ENCODE results near the gene OGFR. TPM values are rescaled to one million over a fixed set of nuclear protein-coding genes. Genes with fewer than 3 reads are reported as not detected.

OGFR gene
- total RNA-seq, 8 experiments from 2014 or later: 18.2 to 44.0 (median 27.2) TPM

DNA sequence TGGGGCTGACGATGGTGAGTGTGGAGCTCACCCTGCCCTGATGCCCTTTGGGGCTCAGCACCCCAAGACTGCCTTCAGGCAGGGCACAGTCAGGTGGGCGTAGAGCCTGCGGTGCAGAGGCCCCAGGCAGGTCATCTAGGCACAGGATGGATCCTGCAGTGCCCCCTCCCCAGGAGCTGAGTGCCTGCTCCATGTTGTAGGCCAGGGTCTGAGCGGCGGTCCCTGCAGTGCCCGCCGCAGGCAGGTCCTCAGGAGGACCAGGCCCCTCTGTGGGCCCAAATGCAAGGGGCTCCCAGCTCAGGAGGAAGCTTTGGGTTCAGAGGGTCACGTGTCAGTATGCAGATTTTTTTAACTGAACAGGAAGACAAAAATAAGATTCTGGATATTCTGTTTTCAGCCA, 5.6 kb upstream of the OGFR start:
- no peak overlapping the region for H3K4me3 ChIP-seq
- in situ Hi-C loops (cut with MboI; ENCODE audit: low pct_unique_long_range_greater_than_20kb in 2 of 9, low sequenced_read_pairs in 9 of 9, unreplicated experiment in 9 of 9): loop anchor here in 6 of 9 experiments (10.0 to 25.0 kb wide), 3 partner anchors 112 to 137 kb away; no protein-coding TSS in a partner anchor
- 67 to 100% (median 98%) methylated on average over 1 to 6 of the region's 8 CpGs; no CpG with 5 or more reads in 5 of the 10 experiments for WGBS, 10 experiments
- no peak overlapping the region for H3K27ac ChIP-seq
- peaks cover 0 to 7% of the 10 kb centered on the region in 2 donors for H3K4me1 ChIP-seq (replicated peaks in 1 of 2)
- ATAC-seq (replicated peaks in 6 of 8): no peak

DNA sequence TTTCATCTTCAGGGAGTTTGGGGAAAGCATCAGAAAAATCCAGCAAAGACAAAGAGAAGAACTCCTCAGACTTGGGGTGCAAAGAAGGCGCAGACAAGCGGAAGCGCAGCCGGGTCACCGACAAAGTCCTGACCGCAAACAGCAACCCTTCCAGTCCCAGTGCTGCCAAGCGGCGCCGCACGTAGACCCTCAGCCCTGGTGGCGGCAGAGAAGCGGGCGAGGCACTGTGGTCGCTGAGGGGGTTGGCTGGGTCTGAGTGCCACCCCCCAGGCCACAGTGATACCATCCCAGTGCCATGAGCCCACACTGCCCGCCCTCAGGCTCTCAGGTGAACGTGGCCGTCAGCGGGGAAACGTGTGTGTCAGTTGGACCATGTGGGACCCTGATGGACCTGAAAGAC, 5.2 kb upstream of the OGFR start:
- in situ Hi-C loops (cut with MboI; ENCODE audit: low pct_unique_long_range_greater_than_20kb in 2 of 9, low sequenced_read_pairs in 9 of 9, unreplicated experiment in 9 of 9): loop anchor here in 6 of 9 experiments (10.0 to 25.0 kb wide), 3 partner anchors 112 to 137 kb away; no protein-coding TSS in a partner anchor
- H3K4me3 ChIP-seq: no peak overlapping the region
- no peak for ATAC-seq (replicated peaks in 6 of 8)
- WGBS, 10 experiments: 73 to 100% (median 96%) methylated on average over 2 to 14 of the region's 19 CpGs; no CpG with 5 or more reads in 4 of the 10 experiments
- H3K27ac ChIP-seq: no peak overlapping the region
- peaks cover 2 to 10% of the 10 kb centered on the region in 2 donors for H3K4me1 ChIP-seq (replicated peaks in 1 of 2)

DNA sequence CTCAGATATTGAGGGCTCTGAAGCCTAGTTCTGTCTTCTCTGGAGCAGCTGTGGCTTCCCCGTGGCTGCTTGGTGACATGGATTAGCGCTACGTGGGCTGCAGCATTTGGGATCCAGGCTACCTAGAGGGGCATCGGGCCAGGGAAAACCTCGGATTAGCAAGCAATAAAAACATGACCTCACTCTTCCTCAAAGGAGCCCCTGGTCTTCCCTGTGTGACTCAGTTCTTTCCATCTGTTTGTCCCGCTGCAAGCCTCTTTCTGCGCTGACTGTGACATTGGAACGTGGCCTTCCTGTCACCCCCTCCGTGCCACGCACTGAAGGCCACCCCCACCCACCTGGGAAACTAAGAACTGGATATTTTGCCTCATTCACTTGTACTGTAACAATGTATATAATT, 4.8 kb upstream of the OGFR start:
- WGBS, 10 experiments: 80 to 94% (median 90%) methylated on average over 2 to 4 of the region's 10 CpGs; no CpG with 5 or more reads in 5 of the 10 experiments
- Histone ChIP-seq H3K4me1 (replicated peaks in 1 of 2) (peaks cover 2 to 7% of the 10 kb centered on the region in 2 donors), H3K27ac (no peak overlapping the region), H3K4me3 (no peak overlapping the region)
- in situ Hi-C loops (cut with MboI; ENCODE audit: low pct_unique_long_range_greater_than_20kb in 2 of 9, low sequenced_read_pairs in 9 of 9, unreplicated experiment in 9 of 9): loop anchor here in 6 of 9 experiments (10.0 to 25.0 kb wide), 3 partner anchors 113 to 138 kb away; no protein-coding TSS in a partner anchor
- ATAC-seq (replicated peaks in 6 of 8): no peak

DNA sequence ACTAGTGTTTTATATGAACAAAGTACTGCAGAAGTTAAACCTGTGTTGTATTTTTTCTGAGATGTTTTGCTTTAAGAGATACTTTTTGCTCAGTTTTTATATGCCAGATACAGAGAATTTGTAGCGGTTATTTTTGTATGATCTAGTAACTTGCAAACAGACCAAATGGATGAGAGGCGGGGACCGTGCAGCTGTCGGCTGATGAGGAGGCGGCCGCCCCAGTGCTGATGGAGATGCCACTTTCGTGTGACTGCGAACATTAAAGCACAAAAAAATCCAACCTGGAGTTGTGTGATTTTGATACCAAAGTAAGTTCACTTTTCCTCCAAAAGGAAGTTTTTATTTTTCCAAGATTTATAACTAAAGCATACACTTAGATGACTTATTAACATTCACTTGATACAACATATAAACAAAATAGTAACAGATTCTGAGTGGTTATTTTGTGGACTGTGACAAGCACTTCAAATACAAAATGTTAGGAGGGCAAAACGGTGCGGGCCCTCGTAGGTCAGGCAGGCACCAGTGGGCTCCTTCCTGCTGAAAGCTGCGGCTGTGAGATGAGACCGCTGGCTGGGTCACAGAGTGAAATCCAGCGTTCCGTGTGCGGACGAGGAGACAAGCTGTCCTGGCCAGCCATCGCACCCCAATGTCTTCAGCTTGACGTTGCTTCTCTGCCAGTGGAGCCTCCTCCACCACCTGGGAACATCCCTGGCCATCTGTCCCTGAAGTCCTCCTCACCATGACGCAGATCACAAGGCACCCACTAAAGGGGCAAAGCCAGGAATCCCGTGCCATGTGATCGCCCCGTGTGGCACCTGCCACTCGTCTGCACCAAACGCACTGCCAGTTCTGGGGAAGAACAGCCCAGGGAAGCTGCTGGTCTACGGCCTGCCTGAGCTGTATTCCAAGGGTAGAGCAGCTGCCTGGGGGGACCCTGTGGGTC, 4.0 kb upstream of the OGFR start:
- Histone ChIP-seq H3K27ac (no peak overlapping the region), H3K4me3 (no peak overlapping the region), H3K4me1 (replicated peaks in 1 of 2) (peaks cover 4 to 7% of the 10 kb centered on the region in 2 donors)
- in situ Hi-C loops (cut with MboI; ENCODE audit: low pct_unique_long_range_greater_than_20kb in 2 of 9, low sequenced_read_pairs in 9 of 9, unreplicated experiment in 9 of 9): no loop called here
- 69 to 100% (median 91%) methylated on average over 1 to 17 of the region's 26 CpGs for WGBS, 10 experiments
- ATAC-seq (replicated peaks in 6 of 8): no peak

DNA sequence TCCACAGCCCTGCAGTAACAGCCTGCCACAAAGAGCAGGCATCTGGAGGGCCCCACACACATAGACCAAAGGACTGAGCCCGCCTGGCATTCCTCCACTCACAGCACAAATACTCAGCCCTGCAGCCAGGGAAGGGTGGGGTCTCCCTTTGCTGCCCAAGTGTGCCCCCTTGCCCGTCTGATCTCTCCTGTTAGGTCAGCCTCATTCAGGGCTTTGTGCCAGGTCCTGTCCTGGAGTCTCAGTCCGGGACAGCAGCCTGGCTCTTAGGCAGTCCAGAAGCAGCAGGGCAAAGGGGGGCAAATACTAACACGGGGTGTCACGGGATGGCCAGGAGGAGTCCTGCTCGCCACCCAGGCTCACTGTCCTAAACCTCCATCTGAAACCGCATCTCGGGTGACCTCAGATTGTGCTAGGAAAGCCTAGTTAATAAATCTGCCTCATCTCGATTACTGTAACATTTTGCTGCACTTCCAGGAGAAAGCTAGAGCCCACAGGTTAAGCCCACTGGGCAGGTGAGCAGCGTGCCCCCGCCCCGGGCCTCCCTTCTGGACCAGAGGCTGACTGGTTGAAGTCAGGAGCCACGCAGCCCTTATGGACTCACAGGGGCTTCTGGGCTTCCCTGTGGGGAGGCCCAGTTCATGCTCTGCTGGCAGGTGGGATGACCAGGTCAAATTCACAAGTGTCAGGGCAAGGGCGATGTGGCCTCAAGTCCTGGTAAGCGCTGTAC, 3.2 kb upstream of the OGFR start:
- Histone ChIP-seq H3K4me3 (no peak overlapping the region), H3K27ac (no peak overlapping the region), H3K4me1 (replicated peaks in 1 of 2) (peaks cover 12 to 14% of the 10 kb centered on the region in 2 donors)
- in situ Hi-C loops (cut with MboI; ENCODE audit: low pct_unique_long_range_greater_than_20kb in 2 of 9, low sequenced_read_pairs in 9 of 9, unreplicated experiment in 9 of 9): no loop called here
- ATAC-seq (replicated peaks in 6 of 8): no peak
- WGBS, 10 experiments: 76 to 100% (median 89%) methylated on average over 1 to 10 of the region's 15 CpGs; no CpG with 5 or more reads in 6 of the 10 experiments

DNA sequence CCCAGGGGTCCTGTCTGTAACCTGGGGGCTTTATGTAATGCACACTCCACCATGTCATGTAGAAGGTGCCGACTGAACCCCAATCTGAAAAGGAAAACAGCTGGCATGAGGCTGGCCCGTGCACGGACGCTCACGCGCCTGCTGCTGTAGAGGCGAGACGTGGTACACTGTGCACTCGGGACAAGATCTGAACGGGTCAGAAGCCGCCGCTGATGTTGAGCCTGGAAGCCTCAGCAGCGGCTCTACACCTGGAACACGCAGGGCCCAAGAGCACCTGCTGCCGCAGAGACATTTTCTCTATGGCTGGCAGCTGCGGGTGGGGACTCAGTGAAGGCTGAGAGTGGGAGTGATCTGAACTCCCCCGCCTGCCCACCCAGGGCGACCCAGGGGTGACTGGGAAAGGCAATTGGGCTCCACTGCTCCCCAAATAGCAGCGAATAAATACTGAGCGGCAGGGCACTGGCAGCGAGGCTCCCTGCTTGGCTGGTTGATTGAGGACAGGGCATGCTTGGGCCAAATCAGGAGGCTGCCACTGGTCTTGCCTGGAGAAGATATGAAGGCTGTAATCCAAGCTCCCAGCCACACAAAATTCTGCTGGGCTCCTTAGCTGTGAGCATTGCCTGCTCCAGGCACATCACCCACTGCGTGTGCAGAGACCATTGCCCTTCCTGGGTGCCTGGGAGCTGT, 2.5 kb upstream of the OGFR start:
- in situ Hi-C loops (cut with MboI; ENCODE audit: low pct_unique_long_range_greater_than_20kb in 2 of 9, low sequenced_read_pairs in 9 of 9, unreplicated experiment in 9 of 9): no loop called here
- Histone ChIP-seq H3K4me3 (no peak overlapping the region), H3K27ac (no peak overlapping the region), H3K4me1 (replicated peaks in 1 of 2) (peaks cover 17 to 20% of the 10 kb centered on the region in 2 donors)
- WGBS, 10 experiments: 63 to 100% (median 67%) methylated on average over 1 to 3 of the region's 22 CpGs; no CpG with 5 or more reads in 7 of the 10 experiments
- no peak for ATAC-seq (replicated peaks in 6 of 8)

DNA sequence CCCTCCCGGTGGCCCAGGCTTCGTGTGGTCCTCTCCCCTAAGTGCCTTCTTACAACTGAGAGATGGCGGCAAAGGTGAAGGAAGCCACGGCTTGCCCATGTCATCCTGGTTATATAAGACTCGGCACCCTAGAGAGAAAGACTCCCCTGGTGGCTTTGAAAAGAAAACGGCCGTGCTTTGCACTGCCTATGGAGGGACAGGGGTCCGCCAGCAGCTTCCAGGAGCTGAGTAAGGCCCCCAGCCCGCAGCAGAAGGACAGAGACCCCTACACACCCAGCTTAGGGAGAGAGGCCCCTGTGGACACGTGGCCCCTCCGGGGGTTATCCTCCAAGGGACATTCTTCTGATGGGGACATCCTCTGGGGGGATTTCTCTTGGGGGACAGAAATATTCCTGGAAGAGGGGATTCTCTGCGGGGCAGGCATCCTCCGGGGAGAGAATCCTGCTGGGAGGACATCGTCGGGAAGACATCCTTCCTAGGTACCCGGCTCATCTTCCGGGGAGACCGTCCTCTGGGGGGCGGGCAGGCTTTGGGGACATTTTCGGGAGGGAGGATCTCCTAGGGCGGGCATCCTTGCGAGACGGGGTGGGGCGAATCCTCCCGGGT, 511 bp upstream of the OGFR start:
- WGBS, 10 experiments: 48 to 93% (median 51%) methylated on average over 2 to 7 of the region's 25 CpGs; no CpG with 5 or more reads in 6 of the 10 experiments
- Histone ChIP-seq H3K4me1 (replicated peaks in 1 of 2) (peaks cover 17 to 22% of the 10 kb centered on the region in 2 donors), H3K27ac (no peak overlapping the region), H3K4me3 (peak overlapping the region; percentile 48 to 88 (median 81))
- peak in 6 of 8 experiments; percentile 9 to 33 (median 13) for ATAC-seq (replicated peaks in 6 of 8)
- in situ Hi-C loops (cut with MboI; ENCODE audit: low pct_unique_long_range_greater_than_20kb in 2 of 9, low sequenced_read_pairs in 9 of 9, unreplicated experiment in 9 of 9): no loop called here

DNA sequence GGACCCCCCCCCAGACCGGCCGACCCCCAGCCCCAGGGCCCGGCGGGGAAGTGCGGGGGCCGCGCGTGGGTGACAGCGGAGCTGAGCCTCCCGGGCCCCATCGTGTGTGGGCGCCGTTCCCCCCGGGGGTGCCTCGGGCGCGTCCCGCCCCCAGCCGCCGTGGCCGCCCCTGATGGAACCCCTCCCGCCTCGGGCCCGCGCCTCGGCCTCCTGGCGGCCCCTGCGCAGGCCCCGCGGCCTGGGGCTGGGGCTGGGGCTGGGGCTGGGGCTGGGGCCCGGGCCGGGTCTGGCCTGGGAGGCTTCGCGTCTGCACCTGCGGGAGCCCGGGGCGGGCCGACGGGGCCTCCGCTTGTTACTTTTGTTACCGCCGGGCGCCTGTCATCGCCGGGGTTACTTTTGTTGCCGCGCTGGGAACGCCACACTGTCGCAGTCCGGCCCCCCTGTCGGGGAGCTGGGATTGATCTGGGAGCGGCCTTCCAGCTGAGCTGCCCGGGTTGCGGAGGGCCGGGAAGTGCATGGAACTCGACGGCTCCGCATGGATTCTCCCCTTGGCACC, 598 bp downstream of the OGFR start:
- in situ Hi-C loops (cut with MboI; ENCODE audit: low pct_unique_long_range_greater_than_20kb in 2 of 9, low sequenced_read_pairs in 9 of 9, unreplicated experiment in 9 of 9): no loop called here
- WGBS, 10 experiments: 0 to 7% methylated on average over 1 to 3 of the region's 58 CpGs; no CpG with 5 or more reads in 8 of the 10 experiments
- Histone ChIP-seq H3K4me1 (replicated peaks in 1 of 2) (peaks cover 17 to 22% of the 10 kb centered on the region in 2 donors), H3K4me3 (peak overlapping the region; percentile 48 to 88 (median 81)), H3K27ac (peak overlapping the region in 1 of 2 donors; percentile 38)
- peak; percentile 48 to 64 (median 57) for ATAC-seq (replicated peaks in 6 of 8)

DNA sequence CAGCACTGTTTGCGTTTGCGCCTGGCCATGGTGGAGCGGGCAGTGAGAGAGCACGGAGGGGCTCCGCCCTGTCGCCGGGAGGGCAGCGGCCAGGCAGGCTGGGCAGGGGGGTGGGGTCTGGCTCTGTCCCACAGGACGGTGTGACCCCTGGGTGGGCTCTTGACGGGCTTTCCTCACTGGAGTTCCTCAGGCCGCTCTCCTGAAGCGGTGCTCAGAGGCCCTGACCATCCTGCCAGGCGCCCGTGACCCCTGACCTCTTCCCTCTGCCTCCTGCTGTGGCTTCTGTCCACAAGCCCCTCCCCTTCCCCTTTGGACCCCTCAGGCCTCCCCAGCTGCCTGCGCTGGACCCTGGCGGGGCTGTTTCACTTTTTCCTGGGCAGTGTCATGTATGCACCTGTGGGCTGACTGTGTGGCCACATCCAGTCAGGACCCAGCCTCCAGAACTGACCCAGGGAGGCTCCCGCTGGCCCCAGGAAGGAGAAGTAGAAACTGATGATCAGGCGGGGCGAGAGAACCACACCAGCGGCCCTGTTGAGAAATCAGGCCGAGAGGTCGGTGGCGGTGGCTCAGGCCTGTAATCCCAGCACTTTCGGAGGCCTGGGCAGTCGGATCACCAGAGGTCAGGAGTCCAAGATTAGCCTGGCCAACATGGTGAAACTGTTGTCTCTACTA, 1.2 kb downstream of the OGFR start:
- H3K4me1 ChIP-seq (replicated peaks in 1 of 2): peaks cover 17 to 22% of the 10 kb centered on the region in 2 donors
- peak in 2 of 8 experiments; percentile 17 to 18 for ATAC-seq (replicated peaks in 6 of 8)
- WGBS, 10 experiments: 0 to 85% (median 33%) methylated on average over 2 to 8 of the region's 25 CpGs; no CpG with 5 or more reads in 4 of the 10 experiments
- in situ Hi-C loops (cut with MboI; ENCODE audit: low pct_unique_long_range_greater_than_20kb in 2 of 9, low sequenced_read_pairs in 9 of 9, unreplicated experiment in 9 of 9): no loop called here
- H3K4me3 ChIP-seq: peak overlapping the region; percentile 48 to 88 (median 81)
- peak overlapping the region in 1 of 2 donors; percentile 38 for H3K27ac ChIP-seq

DNA sequence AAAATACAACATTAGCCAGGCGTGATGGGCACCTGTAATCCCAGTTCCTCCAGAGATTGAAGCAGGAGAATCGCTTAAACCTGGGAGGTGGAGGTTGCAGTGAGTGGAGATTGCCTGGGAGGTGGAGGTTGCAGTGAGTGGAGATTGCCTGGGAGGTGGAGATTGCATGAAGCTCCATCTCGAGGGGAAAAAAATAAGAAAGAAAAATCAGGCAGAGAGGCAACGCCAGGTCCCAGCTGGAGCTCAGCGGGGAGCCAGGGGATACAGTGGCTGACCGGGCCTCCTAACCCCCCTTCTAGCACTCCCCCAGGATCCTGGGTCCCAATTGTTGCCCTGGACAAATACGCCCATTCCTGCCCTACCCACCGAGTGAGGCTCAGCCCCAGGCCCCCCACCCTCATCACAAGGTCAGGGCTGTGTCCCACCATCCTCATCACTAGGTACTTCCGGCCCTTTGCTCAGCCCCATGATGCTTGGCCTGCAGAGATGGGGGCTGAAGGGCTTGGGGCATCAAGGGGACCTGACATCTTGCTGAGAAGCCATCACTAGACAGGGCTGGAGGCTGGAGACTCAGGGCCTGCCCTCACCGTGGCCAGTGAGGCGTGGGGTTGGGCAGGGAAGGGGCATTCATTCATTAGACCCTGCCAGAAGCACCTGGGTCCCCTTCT, 1.9 kb downstream of the OGFR start:
- 0 to 80% (median 70%) methylated on average over 1 to 5 of the region's 11 CpGs; no CpG with 5 or more reads in 4 of the 10 experiments for WGBS, 10 experiments
- in situ Hi-C loops (cut with MboI; ENCODE audit: low pct_unique_long_range_greater_than_20kb in 2 of 9, low sequenced_read_pairs in 9 of 9, unreplicated experiment in 9 of 9): no loop called here

More for the DNA sequence above, 1.9 kb downstream of the OGFR start:
- Histone ChIP-seq H3K4me3 (peak overlapping the region in 4 of 5 donors; percentile 48 to 88 (median 71)), H3K27ac (no peak overlapping the region), H3K4me1 (replicated peaks in 1 of 2) (peaks cover 17 to 22% of the 10 kb centered on the region in 2 donors)
- no peak for ATAC-seq (replicated peaks in 6 of 8)

All from motor neuron (in vitro differentiated cells).